HepG2 (cell line): ENCODE measurements around the gene VKORC1. TPM values are rescaled to one million over a fixed set of nuclear protein-coding genes. Genes with fewer than 3 reads are reported as not detected.

Source experiments
- AGO1 ChIP-seq: fragments of 200-400 bp; formaldehyde crosslinking; IDR thresholded peaks from 2 replicates; pipeline ENCODE4 v1.6.1; 2017; ENCODE audit warnings: mild to moderate bottlenecking, low read depth, low read length, moderate library complexity; ENCODE audit not compliant: poor library complexity, severe bottlenecking
- GABPB1 ChIP-seq: IDR thresholded peaks from 2 replicates; pipeline ENCODE4 v1.6.1; 2016; ENCODE audit warnings: mild to moderate bottlenecking, missing genetic modification reagents, moderate library complexity, missing compliant biosample characterization
- KAT2B ChIP-seq: fragments of 150-350 bp; IDR thresholded peaks from 2 replicates; pipeline ENCODE4 v1.6.1; 2014; ENCODE audit warnings: low read depth, low read length, borderline replicate concordance
- SKI ChIP-seq: fragments of 450-650 bp; IDR thresholded peaks from one replicate; pipeline ENCODE4 v1.6.1; 2018; ENCODE audit warnings: mild to moderate bottlenecking; ENCODE audit not compliant: partially characterized antibody
- SNAPC4 ChIP-seq: sonication (generic); formaldehyde crosslinking; IDR thresholded peaks from 2 replicates; pipeline ENCODE4 v1.4.0; 2020; ENCODE audit warnings: mild to moderate bottlenecking, missing genetic modification reagents
- SNAPC5 ChIP-seq: sonication (generic); formaldehyde crosslinking; IDR thresholded peaks from 2 replicates; pipeline ENCODE4 v1.8.1; 2023; ENCODE audit warnings: mild to moderate bottlenecking, missing genetic modification reagents, borderline replicate concordance
- ZBTB38 ChIP-seq: sonication (generic); formaldehyde crosslinking; IDR thresholded peaks from 2 replicates; pipeline ENCODE4 v1.5.1; 2020; ENCODE audit warnings: mild to moderate bottlenecking, missing genetic modification reagents
- ZFP41 ChIP-seq: sonication (generic); formaldehyde crosslinking; IDR thresholded peaks from 2 replicates; pipeline ENCODE4 v1.4.0; 2020; ENCODE audit warnings: mild to moderate bottlenecking, missing genetic modification reagents, borderline replicate concordance
- ZMYM2 ChIP-seq: sonication (generic); formaldehyde crosslinking; IDR thresholded peaks from 2 replicates; pipeline ENCODE4 v1.8.0; 2022; ENCODE audit warnings: mild to moderate bottlenecking, missing genetic modification reagents
- ZNF253 ChIP-seq: sonication (generic); formaldehyde crosslinking; IDR thresholded peaks from 2 replicates; pipeline ENCODE4 v1.8.0; 2022; ENCODE audit warnings: mild to moderate bottlenecking, missing genetic modification reagents, borderline replicate concordance
- ZNF44 ChIP-seq: sonication (generic); formaldehyde crosslinking; IDR thresholded peaks from 2 replicates; pipeline ENCODE4 v1.5.1; 2020; ENCODE audit warnings: mild to moderate bottlenecking, missing genetic modification reagents
- ZNF484 ChIP-seq: sonication (generic); formaldehyde crosslinking; IDR thresholded peaks from 2 replicates; pipeline ENCODE4 v1.5.1; 2020; ENCODE audit warnings: mild to moderate bottlenecking, low read depth, missing genetic modification reagents, borderline replicate concordance
- ZNF598 ChIP-seq: sonication (generic); formaldehyde crosslinking; IDR thresholded peaks from 2 replicates; pipeline ENCODE4 v1.5.1; 2020; ENCODE audit warnings: mild to moderate bottlenecking, missing genetic modification reagents, borderline replicate concordance
- ZNF660 ChIP-seq: sonication (generic); formaldehyde crosslinking; IDR thresholded peaks from 2 replicates; pipeline ENCODE4 v1.5.1; 2020; ENCODE audit warnings: mild to moderate bottlenecking, low read depth, missing genetic modification reagents, borderline replicate concordance
- ZNF687 ChIP-seq: sonication (generic); formaldehyde crosslinking; IDR thresholded peaks from 2 replicates; pipeline ENCODE4 v1.5.1; 2020; ENCODE audit warnings: mild to moderate bottlenecking, missing genetic modification reagents, moderate library complexity
- polyA plus RNA-seq, 8 experiments: library from polyadenylated mRNA; depleted of rRNA in 3 of 8; stranded (reverse) in 7 of 8; unstranded in 1 of 8; fragments of >200 nt; fragmentation: Illumina TruSeq in 4 of 8; extraction: Trizol in 4 of 8; gene quantifications; 2 replicates each; pipeline versions ENCODE4 v1.2.1 to v1.2.3, GENCODE V29; 2011 to 2016; ENCODE audit warnings: low read depth in 4 of 8, missing spikeins in 1 of 8, mixed read lengths in 1 of 8; ENCODE audit not compliant: insufficient read depth in 1 of 8
- total RNA-seq, 5 experiments: library from RNA; depleted of rRNA; stranded (reverse); fragments of >200 nt; fragmentation: Illumina TruSeq; extraction: Trizol; gene quantifications; 2 replicates each; pipeline ENCODE4 v1.2.3, GENCODE V29; 2016; ENCODE audit warnings: low read depth in 1 of 5
- TF ChIP-seq, protein P1 (sequence below): sonication (generic); formaldehyde crosslinking; conservative IDR thresholded peaks from 2 replicates; pipeline ENCODE4 v1.4.0; 2020; ENCODE audit warnings: missing genetic modification reagents

VKORC1 gene
- total and polyA plus RNA-seq, 2 of the 13 experiments (the other 11 are each of a cell fraction or from before 2014, with no cell fraction given): 141 to 615 TPM

DNA sequence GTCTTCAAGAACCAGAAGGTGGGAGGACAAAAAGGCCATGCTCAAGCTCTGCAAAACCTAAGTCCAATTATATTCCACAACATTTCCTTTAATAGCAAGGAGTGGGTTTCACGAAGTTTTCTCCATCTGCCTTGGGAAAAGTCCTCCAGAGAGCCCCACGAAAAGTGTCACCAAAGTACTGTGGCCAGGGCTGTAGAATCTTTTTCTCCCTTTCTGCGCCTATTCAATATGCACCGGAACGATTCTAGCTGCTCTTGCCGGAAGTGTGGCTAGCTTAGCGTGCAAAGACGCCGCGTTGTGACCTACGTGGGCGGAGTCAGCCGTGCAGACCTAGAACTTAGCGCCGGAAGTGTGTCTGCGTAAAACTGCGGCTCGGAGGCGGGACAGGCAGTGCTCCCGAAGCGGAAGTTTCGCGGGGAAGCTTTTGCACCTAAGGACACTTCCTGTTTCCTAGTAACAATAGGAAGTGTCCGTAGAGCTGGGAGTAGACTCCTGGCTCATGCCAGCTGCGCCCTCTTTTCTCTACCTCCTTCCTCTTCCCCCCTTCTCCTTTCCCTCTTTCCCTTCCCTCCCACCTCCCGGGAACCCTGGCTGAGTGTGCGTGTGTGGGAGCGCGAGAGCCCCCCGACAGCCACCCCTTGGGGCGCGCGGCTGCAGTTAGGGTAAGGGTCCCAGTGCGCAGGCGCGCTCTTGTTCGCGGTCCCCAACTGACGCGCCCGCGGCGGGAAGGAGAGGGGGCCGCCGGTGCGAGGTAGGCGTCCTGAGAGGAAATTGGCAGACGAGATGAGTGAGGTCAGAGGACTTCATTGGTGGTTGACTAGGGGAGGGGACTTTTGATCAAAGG lies 20.4 kb downstream of the VKORC1 start, which contains the start of the genes ZNF646 and ZNF668 (continued):
- 0 out of 2 replicates have a peak, but pooled peaks have one; percentile 18 for TF ChIP-seq ZNF484
- TF ChIP-seq SNAPC4: peak; percentile 76; the same call in 1 of the 2 replicates
- TF ChIP-seq ZNF44: peak; percentile 90
- peak; percentile 92; the same call in 1 of the 2 replicates for TF ChIP-seq SNAPC5 (CRISPR knock-in tag)
- TF ChIP-seq KAT2B: no peak
- no peak for TF ChIP-seq ZNF660 (CRISPR knock-in tag)
- peak; percentile 85 for TF ChIP-seq ZBTB38 (CRISPR knock-in tag)
- TF ChIP-seq ZMYM2 (CRISPR knock-in tag): no peak
- TF ChIP-seq SKI: peak; percentile 45
- TF ChIP-seq, protein P1, sequence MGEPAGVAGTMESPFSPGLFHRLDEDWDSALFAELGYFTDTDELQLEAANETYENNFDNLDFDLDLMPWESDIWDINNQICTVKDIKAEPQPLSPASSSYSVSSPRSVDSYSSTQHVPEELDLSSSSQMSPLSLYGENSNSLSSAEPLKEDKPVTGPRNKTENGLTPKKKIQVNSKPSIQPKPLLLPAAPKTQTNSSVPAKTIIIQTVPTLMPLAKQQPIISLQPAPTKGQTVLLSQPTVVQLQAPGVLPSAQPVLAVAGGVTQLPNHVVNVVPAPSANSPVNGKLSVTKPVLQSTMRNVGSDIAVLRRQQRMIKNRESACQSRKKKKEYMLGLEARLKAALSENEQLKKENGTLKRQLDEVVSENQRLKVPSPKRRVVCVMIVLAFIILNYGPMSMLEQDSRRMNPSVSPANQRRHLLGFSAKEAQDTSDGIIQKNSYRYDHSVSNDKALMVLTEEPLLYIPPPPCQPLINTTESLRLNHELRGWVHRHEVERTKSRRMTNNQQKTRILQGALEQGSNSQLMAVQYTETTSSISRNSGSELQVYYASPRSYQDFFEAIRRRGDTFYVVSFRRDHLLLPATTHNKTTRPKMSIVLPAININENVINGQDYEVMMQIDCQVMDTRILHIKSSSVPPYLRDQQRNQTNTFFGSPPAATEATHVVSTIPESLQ (CRISPR knock-in tag): 0 out of 2 replicates have a peak, but pooled peaks have one; percentile 57
- TF ChIP-seq GABPB1: peak; percentile 94
- peak; percentile 85 for TF ChIP-seq ZNF598
- TF ChIP-seq ZNF687 (CRISPR knock-in tag): peak; percentile 85
- no peak; the same call in 1 of the 2 replicates for TF ChIP-seq ZFP41 (CRISPR knock-in tag)
- peak; percentile 87 for TF ChIP-seq AGO1
- TF ChIP-seq ZNF253: no peak; the same call in 1 of the 2 replicates
